NCI-H1092 (cell line): Measurements from ENCODE around the gene CFAP45.

Source experiments
- DNase-seq: peaks from one replicate; lab custom pipeline; 2025; lab: John Stamatoyannopoulos, UW

The CFAP45 gene

DNA sequence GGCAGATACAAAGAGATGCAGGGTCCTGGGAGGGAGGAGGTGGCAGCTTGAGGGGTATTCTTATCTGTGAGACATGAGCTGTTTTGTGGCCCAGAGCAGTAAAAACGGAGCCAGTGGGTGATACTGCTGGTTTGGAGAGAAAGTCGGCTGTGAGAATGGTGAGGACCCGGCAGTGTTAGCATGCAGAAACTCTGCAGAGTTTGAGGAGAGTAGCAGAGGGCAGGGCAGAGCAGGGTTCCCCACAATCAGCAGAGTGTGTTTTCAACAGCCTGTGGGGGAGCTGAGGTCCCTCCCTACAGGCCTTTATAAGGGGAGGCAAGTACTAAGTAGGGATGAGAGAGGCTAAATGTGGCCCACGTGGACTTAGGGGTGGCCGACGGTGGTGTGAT is 72.9 kb downstream of the CFAP45 start:
- no peak for DNase-seq

- no peak for DNase-seq
Observed at GRCh38 chr1:159826441-159827101, 73.4 kb downstream of the CFAP45 start, which contains the start of gene SLAMF8. Gene SLAMF8, plus strand, starts transcription at chr1:159826873. Its CDS starts 26 bp downstream, at chr1:159826899.

DNA sequence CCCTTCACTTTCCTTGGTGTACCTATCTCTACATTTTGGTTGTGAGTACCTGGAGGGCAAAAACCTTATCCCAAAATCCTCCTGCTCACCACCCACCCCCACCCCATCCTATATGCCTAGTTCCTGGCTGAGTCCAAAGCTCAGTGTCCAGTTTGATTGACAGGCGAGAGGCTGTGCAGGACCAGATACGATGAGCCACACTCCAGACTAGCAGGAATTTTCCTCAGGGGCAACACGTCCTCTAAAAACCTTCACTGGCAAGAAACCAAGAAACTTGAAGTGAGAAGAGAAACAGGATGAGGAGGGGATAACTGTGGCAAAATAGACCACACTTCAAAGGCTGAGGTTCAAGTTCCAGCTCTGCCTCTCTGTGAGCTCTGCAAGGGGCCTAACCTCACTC is 74.4 kb downstream of the CFAP45 start:
- DNase-seq: no peak

- DNase-seq: no peak
Observed at GRCh38 chr1:159823406-159823805, 76.6 kb downstream of the CFAP45 start.
